Adrenal gland (tissue), 5 donors: ENCODE measurements around the gene PCARE.

Source experiments
- POLR2A ChIP-seq, 2 donors: fragments of 450-650 bp; IDR thresholded peaks; one replicate each; pipeline ENCODE4 v1.6.1; 2017; ENCODE audit warnings: antibody characterized with exemption in 2 of 2, mild to moderate bottlenecking in 2 of 2, moderate library complexity in 1 of 2
- TF ChIP-seq, protein P1 (sequence below), 6 experiments: fragments of 450-650 bp in 4 of 6; fragments of 200-600 bp in 2 of 6; sonication (generic) in 1 of 6; IDR thresholded peaks; 1 replicate in 5 of 6; 2 replicates in 1 of 6; pipeline versions ENCODE4 v1.5.1 to v1.8.0; 2016 to 2021; ENCODE audit warnings: antibody characterized with exemption in 6 of 6, mild to moderate bottlenecking in 2 of 6, moderate library complexity in 1 of 6
- donor health status: DM: no; HTN: no; CAD: no.

- no peak for TF ChIP-seq POLR2A (IDR thresholded peaks at IDR 0.05)
- TF ChIP-seq, protein P1, sequence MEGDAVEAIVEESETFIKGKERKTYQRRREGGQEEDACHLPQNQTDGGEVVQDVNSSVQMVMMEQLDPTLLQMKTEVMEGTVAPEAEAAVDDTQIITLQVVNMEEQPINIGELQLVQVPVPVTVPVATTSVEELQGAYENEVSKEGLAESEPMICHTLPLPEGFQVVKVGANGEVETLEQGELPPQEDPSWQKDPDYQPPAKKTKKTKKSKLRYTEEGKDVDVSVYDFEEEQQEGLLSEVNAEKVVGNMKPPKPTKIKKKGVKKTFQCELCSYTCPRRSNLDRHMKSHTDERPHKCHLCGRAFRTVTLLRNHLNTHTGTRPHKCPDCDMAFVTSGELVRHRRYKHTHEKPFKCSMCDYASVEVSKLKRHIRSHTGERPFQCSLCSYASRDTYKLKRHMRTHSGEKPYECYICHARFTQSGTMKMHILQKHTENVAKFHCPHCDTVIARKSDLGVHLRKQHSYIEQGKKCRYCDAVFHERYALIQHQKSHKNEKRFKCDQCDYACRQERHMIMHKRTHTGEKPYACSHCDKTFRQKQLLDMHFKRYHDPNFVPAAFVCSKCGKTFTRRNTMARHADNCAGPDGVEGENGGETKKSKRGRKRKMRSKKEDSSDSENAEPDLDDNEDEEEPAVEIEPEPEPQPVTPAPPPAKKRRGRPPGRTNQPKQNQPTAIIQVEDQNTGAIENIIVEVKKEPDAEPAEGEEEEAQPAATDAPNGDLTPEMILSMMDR (IDR thresholded peaks at IDR 0.05), result no peak
These were observed 42.1 kb downstream of the PCARE start for GRCh38 chr2:29032189-29032588.
